SU-DHL-6 (cell line): Measurements from ENCODE around the gene MTA3.
"Not testable (repeated sequence)": the region's sequence is repeated elsewhere in the genome, so short reads cannot be mapped to it uniquely, and the experiment has no call there.

Experiments used
- EZH2phosphoT487 ChIP-seq: fragments of 200-600 bp; sonication (generic), shearing (Covaris generic); conservative IDR thresholded peaks from 2 replicates; pipeline ENCODE4 v1.6.1; 2018; ENCODE audit warnings: mild to moderate bottlenecking, antibody characterized with exemption, low read length, moderate library complexity, mixed read lengths
- TF ChIP-seq, protein P1 (sequence below): fragments of 200-600 bp; sonication (generic); IDR thresholded peaks from one replicate; pipeline ENCODE4 v1.5.1; 2017; ENCODE audit warnings: antibody characterized with exemption, mild to moderate bottlenecking, low read length, moderate library complexity; ENCODE audit not compliant: insufficient read depth, poor library complexity, severe bottlenecking

DNA sequence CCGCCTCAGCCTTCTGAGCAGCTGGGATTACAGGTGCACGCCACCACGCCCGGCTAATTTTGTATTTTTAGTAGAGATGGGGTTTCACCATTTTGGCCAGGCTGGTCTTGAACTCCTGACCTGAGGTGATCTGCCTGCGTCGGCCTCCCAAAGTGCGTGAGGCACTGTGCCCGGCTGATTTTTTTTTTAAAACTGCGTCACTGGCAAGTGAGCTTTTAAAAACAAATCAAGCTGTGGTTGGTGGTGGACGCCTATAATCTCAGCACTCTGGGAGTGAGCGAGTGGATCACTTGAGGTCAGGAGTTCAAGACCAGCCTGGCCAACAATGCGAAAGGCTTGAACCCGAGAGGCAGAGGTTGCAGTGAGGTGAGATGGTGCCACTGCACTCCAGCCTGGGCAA, 8.3 kb upstream of the MTA3 start:
- TF ChIP-seq, protein P1, sequence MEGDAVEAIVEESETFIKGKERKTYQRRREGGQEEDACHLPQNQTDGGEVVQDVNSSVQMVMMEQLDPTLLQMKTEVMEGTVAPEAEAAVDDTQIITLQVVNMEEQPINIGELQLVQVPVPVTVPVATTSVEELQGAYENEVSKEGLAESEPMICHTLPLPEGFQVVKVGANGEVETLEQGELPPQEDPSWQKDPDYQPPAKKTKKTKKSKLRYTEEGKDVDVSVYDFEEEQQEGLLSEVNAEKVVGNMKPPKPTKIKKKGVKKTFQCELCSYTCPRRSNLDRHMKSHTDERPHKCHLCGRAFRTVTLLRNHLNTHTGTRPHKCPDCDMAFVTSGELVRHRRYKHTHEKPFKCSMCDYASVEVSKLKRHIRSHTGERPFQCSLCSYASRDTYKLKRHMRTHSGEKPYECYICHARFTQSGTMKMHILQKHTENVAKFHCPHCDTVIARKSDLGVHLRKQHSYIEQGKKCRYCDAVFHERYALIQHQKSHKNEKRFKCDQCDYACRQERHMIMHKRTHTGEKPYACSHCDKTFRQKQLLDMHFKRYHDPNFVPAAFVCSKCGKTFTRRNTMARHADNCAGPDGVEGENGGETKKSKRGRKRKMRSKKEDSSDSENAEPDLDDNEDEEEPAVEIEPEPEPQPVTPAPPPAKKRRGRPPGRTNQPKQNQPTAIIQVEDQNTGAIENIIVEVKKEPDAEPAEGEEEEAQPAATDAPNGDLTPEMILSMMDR, result not testable (repeated sequence)
- not testable (repeated sequence) for TF ChIP-seq EZH2phosphoT487
